ENCODE results near the gene FGF4. TPM values are rescaled to one million over a fixed set of nuclear protein-coding genes. Genes with fewer than 3 reads are reported as not detected.

FGF4 gene
- total and polyA plus RNA-seq, 10 of the 15 experiments (the other 5 are each of a cell fraction or from before 2014, with no cell fraction given): not detected

DNA sequence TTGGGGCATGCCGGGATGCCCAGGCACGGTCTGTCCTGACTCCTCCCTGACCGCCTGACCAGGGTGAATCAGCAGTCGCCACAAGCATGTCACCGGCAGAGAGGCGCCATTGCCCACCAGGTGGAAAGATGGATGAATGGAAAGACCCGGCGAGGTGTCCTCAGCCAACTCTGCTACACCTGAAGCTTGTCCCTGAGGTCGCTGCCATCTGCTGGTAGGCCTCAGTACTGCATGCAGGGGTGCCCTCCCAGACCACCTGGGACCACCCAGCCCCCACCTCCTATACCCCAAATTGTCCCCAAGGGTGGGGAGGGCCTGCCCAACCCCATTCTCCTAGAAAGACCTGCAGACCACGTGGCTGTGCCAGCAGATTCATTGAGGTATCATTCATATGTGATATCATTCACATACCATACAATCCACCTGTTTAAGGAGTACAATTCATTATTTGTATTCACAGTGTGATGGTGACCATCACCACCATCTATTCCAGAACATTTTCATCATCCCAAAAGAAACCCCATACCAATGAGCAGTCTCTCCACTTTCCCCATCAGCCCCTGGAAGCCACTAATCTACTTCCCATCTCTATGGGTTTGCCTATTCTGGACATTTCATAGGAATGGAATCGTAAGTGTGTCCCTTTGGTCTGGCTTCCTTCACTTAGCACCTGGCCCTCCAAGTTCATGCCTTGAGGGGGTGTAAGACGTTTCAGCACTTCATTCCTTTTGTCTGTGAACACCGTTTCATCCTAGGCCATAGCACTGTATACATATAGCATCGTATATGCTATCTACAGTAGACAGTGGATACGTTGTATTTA lies 26.6 kb upstream of the FGF4 start:
- intact Hi-C loops (cut with micrococcal nuclease; ENCODE audit: unreplicated experiment): no loop called here
- ChIA-PET RAD21 (ENCODE audit: unreplicated experiment) (no interaction called here), CTCF (no interaction called here), POLR2A (no interaction called here), SMC1A (ENCODE audit: uncharacterized antibody, unreplicated experiment) (interaction anchor here (1.1 kb wide), 1 partner anchor 84 kb away, joined by 3 read pairs; no protein-coding TSS in a partner anchor)
- no peak overlapping the region for H3K27ac ChIP-seq (ENCODE audit: control insufficient read depth, insufficient read depth)
- BruUV-seq (replicated peaks): no TSS peak
- FAIRE-seq: no peak
- no peaks in the 10 kb centered on the region for H3K4me1 ChIP-seq (ENCODE audit: control insufficient read depth, insufficient read depth, low read length)
- peak; percentile 39; the same call in 2 of the 3 replicates for ATAC-seq
- no peak for TF ChIP-seq MYC (IDR thresholded peaks at IDR 0.05; ENCODE audit: insufficient read depth, insufficient read length, insufficient replicate concordance, low read length, severe bottlenecking)
- peak; percentile 35 for TF ChIP-seq RAD21 (IDR thresholded peaks at IDR 0.05; ENCODE audit: insufficient read depth, low read depth, low read length)
- TF ChIP-seq NBN (IDR thresholded peaks at IDR 0.05): no peak
- TF ChIP-seq, protein P1, sequence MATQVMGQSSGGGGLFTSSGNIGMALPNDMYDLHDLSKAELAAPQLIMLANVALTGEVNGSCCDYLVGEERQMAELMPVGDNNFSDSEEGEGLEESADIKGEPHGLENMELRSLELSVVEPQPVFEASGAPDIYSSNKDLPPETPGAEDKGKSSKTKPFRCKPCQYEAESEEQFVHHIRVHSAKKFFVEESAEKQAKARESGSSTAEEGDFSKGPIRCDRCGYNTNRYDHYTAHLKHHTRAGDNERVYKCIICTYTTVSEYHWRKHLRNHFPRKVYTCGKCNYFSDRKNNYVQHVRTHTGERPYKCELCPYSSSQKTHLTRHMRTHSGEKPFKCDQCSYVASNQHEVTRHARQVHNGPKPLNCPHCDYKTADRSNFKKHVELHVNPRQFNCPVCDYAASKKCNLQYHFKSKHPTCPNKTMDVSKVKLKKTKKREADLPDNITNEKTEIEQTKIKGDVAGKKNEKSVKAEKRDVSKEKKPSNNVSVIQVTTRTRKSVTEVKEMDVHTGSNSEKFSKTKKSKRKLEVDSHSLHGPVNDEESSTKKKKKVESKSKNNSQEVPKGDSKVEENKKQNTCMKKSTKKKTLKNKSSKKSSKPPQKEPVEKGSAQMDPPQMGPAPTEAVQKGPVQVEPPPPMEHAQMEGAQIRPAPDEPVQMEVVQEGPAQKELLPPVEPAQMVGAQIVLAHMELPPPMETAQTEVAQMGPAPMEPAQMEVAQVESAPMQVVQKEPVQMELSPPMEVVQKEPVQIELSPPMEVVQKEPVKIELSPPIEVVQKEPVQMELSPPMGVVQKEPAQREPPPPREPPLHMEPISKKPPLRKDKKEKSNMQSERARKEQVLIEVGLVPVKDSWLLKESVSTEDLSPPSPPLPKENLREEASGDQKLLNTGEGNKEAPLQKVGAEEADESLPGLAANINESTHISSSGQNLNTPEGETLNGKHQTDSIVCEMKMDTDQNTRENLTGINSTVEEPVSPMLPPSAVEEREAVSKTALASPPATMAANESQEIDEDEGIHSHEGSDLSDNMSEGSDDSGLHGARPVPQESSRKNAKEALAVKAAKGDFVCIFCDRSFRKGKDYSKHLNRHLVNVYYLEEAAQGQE (IDR thresholded peaks at IDR 0.05; ENCODE audit: low read depth, low read length): no peak
- TF ChIP-seq, protein P2, sequence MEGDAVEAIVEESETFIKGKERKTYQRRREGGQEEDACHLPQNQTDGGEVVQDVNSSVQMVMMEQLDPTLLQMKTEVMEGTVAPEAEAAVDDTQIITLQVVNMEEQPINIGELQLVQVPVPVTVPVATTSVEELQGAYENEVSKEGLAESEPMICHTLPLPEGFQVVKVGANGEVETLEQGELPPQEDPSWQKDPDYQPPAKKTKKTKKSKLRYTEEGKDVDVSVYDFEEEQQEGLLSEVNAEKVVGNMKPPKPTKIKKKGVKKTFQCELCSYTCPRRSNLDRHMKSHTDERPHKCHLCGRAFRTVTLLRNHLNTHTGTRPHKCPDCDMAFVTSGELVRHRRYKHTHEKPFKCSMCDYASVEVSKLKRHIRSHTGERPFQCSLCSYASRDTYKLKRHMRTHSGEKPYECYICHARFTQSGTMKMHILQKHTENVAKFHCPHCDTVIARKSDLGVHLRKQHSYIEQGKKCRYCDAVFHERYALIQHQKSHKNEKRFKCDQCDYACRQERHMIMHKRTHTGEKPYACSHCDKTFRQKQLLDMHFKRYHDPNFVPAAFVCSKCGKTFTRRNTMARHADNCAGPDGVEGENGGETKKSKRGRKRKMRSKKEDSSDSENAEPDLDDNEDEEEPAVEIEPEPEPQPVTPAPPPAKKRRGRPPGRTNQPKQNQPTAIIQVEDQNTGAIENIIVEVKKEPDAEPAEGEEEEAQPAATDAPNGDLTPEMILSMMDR (IDR thresholded peaks at IDR 0.05 in 2 of 3, conservative IDR thresholded peaks at IDR 0.05 in 1 of 3; ENCODE audit: control insufficient read depth in 2 of 3, extremely low read depth in 1 of 3, insufficient read depth in 1 of 3, low read depth in 3 of 3, low read length in 3 of 3): peak; percentile 43 to 76 (median 67)
- peak; percentile 40; the same call in 1 of the 2 replicates for TF ChIP-seq SMC3 (IDR thresholded peaks at IDR 0.05; ENCODE audit: borderline replicate concordance, low read length)
- in situ Hi-C loops (cut with MboI): no loop called here
- no peak for DNase-seq (ENCODE audit: low read depth, low spot score)
- H2AFZ ChIP-seq (ENCODE audit: control insufficient read depth, low read depth, low read length): no peak overlapping the region
- no peaks in the 10 kb centered on the region; a peak in 1 of 4 replicates for H3K27me3 ChIP-seq (replicated peaks in 1 of 2; ENCODE audit: control insufficient read depth in 2 of 2, insufficient read depth in 2 of 2, low read length in 1 of 2)
- H3K36me3 ChIP-seq (ENCODE audit: control insufficient read depth in 2 of 2, insufficient read depth in 2 of 2, low read length in 1 of 2): no peaks in the 10 kb centered on the region
- no peak overlapping the region for H3K4me2 ChIP-seq (ENCODE audit: control insufficient read depth, insufficient read depth)
- 26% methylated on average over 15 of the region's 15 CpGs for WGBS (ENCODE audit: insufficient coverage, insufficient replicate concordance, low lambda C conversion rate, missing lambda C conversion rate)
- no peaks in the 10 kb centered on the region for H4K20me1 ChIP-seq (ENCODE audit: control insufficient read depth, insufficient read depth)
- H3K9me3 ChIP-seq (replicated peaks; ENCODE audit: control insufficient read depth, insufficient read depth, low read length): no peaks in the 10 kb centered on the region; the same call in 2 of the 3 replicates
- H3K9ac ChIP-seq (ENCODE audit: control insufficient read depth, insufficient read depth, low read length): no peak overlapping the region
- H3K79me2 ChIP-seq (ENCODE audit: control insufficient read depth, insufficient read depth, low read length): no peaks in the 10 kb centered on the region
- no peak overlapping the region for H3K4me3 ChIP-seq

Data from GM12878 (cell line).